NCI-H1417 treated with DMSO at 0.1 percent for 48 hours (cell line): ENCODE data around the gene CLMN.

Experiments
- DNase-seq: peaks from one replicate; lab custom pipeline; 2025; lab: John Stamatoyannopoulos, UW

The CLMN gene

DNA sequence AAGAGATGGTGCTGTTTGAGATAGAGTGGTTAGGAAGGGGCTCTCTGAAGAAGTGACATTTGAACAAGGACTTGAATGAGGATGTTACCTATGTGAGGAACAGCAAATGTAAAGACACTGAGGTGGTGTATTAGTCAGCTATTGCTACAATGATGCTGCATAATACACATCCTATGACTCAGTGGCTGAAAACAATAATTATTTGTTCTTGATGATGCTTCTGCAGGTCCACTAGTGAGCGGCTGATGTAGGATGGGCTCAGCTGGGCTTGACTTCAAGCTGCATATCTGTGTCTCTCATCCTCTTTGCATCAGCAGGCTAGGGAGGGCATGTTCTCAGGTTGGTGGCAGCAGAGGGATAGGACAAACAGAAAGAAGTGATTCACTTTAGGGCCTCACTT, 21.4 kb upstream of the CLMN start:
- DNase-seq = no peak

- DNase-seq = no peak
These were observed 20.5 kb upstream of the CLMN start for GRCh38 chr14:95340201-95340697.

GRCh38 chr14:95339301-95339865, 19.7 kb upstream of the CLMN start:
- DNase-seq = no peak

DNA sequence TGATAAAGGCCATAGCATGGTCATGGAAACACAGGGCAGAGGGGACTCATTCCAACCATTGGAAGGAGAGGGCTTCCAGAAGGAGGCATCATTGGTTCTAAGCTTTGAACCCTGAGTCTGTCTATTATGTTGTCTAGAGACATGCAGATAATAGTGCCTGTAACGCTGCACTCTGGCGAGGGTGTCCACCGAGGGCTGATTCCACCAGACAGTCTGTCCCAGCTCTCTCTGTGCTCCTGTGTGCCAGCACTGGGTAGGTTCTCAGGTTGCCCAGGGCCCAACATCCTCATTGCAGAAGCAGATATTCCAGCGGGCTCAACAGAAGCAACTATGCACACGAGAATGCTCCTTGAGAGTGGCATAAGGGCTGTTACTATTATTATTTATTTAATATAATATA, 18.7 kb upstream of the CLMN start:
- DNase-seq = no peak

DNA sequence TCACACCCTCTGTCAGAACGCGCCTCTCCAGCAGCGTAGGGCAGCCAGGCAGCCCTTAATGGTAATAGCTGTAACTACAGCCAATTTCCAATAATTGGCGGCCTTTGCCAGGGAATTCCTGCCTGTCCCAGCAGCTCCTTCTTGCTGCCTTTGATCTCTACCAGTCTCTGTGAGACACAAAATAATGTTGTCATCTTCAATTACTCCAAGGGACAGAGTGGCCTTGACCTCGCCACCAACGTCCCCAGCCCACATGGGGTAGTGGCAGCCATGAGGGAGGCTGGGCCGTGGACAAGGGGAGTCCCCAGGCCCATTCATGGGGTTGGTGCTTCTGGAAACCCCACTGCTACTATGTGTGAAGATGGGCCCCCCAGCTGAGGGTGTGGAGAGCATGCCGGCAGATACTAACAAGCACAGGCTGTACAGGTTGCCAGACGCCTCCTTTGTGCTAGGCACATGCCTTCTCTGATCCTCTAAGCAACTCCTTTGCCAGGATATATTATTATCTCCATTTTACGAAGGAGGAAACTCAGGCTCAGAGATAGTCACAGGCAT, 17.4 kb upstream of the CLMN start:
- DNase-seq = no peak

- no peak for DNase-seq
These were observed 16.6 kb upstream of the CLMN start for GRCh38 chr14:95336192-95336760.

DNA sequence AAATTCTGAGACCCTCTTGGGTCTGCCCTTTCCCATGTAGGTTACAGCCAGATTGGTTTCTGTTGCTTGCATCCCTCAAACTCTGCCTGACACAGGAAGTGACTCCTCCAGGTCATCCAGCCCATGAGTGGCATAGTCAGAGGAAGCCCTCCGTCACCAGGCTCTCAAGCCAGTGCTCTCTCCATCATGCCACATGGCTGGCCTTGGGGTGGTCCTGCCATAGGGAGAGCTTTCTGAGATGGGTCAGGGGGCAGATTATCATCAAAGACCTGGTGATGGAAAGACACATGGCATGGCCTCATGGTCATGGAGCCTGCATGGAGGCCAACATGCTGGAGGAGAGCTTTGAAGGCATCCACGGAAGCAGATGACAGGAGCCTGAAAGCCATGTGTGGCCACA, 15.4 kb upstream of the CLMN start:
- DNase-seq = no peak

DNA sequence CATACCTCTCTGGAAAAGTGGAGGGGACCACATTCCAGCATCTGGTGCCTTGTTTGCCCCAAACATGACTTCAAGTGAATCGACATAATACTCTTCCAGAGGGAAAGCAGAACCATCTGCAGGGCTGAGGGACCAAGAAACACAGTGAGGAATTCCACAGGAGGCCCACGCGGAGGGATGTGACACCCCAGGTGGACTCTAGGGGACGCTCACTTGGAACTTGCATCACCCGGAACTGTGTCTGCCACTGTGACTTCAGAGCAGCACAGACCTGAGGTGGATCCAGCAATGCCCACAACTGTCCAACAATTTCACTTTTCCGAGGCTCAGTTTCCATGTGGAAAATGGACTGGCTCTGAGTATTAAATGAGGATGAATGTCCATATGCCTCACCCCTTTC, 14.3 kb upstream of the CLMN start:
- no peak for DNase-seq

DNA sequence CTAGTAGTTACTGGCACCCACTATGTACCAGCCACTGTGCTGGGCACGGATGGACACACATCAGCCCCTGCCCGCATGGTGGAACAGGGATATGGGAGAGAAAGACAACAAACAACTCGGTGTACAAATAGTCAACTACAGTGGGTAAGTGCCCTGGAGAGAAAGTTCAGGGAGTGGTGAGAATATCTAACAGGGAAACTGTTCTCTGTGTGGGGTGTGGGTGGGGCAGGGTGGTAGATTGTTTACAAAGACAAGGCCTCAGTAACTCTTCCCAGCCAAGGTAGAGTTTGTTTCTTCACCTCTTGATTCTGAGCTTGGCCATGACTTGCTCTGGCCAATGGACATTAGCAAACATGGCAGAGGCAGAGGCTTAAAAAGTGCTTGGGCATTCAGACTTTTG, 12.9 kb upstream of the CLMN start:
- no peak for DNase-seq

GRCh38 chr14:95331708-95332408, 12.2 kb upstream of the CLMN start:
- DNase-seq = no peak

DNA sequence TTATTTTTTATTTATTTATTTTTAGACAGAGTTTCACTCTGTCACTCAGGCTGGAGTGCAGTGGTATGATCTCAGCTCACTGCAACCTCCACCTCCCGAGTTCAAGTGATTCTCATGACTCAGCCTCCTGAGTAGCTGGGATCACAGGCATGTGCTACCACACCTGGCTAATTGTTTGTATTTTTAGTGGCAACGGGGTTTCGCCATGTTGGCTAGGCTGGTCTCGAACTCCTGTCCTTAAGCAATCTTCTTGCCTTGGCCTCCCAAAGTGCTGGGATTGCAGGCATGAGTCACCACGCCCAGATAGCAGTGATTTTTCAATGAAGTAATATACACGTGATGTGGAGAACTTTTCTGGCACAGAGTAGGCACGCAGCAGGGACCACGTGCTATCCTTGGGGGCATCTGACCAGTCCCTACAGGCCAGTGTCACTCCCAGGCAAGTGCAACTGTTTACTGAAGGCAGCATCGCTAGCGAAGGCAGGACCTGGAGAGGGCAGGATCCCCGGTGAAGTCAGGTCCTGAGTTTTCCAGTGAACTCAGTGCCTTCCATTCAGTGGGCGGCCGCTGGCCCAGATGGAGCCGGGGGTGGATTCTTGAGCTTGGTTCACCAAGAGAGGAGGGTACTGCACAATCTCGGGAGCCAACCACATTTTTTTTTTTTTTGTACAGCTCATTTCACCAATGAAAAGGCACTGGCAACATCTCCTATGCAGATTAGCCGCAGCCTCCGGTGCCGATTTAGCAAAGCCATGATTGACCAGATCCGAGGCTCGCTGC, 11.1 kb upstream of the CLMN start:
- DNase-seq = no peak

GRCh38 chr14:95329941-95330340, 10.2 kb upstream of the CLMN start:
- no peak for DNase-seq

GRCh38 chr14:95328729-95329503, 9.2 kb upstream of the CLMN start:
- no peak for DNase-seq

DNA sequence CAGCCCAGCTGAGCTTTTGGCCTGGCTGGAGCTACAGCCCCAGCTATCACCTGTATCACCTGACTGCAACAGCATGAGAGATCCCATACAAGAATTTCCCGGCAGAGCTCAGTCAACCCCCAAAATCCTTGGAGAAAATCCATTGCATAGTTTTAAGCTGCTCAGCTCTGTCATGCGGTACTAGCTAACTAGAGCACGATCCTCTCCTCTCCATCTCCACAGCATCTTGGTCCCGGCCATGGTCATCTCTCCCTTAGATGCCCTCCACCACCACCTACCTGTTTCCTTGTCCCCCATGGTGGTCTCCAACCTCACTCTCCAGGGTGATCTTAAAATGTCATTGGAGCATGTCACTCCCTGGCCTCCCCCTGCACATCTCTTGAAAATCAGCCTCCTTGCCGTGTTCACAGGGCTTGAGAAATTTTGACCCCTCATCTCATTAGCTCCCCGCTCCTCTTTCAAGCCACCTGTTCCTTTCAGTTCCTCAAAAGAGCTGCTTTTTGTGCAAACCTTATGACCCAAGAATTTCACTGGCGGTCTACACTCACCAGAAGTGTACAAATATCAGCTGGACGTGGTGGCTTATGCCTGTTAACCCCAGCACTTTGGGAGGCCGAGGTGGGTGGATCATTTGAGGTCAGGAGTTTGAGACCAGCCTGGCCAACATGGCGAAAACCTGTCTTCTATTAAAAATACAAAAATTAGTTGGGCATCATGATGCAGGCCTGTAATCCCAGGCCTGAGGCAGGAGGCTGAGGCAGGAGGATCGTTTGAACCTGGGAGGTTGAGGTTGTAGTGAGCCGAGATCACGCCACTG, 8.1 kb upstream of the CLMN start:
- no peak for DNase-seq

- DNase-seq = no peak
These were observed 7.3 kb upstream of the CLMN start for GRCh38 chr14:95326987-95327386.

GRCh38 chr14:95323917-95324316, 4.2 kb upstream of the CLMN start:
- DNase-seq = no peak

DNA sequence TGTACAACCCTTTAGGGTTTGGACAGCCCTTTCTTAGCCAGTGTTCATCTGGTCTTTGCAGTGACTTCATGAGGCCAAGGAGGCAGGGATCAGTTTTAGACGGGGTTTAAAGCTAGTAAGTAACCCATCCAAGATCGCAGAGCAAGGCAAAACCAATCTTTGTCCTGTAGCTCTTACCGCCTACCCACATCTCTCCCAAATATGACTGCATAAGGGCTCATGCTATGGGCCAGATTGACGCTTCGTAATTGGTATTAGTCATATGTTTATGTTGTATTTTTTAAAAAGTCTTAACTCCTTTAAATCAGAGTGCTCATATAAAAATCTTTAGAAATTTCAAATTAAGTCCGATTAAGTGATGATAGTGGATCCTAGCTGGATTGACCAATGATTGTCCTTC, 3.7 kb upstream of the CLMN start:
- no peak for DNase-seq

- no peak for DNase-seq
These were observed 2.9 kb upstream of the CLMN start for GRCh38 chr14:95322651-95323050.

DNA sequence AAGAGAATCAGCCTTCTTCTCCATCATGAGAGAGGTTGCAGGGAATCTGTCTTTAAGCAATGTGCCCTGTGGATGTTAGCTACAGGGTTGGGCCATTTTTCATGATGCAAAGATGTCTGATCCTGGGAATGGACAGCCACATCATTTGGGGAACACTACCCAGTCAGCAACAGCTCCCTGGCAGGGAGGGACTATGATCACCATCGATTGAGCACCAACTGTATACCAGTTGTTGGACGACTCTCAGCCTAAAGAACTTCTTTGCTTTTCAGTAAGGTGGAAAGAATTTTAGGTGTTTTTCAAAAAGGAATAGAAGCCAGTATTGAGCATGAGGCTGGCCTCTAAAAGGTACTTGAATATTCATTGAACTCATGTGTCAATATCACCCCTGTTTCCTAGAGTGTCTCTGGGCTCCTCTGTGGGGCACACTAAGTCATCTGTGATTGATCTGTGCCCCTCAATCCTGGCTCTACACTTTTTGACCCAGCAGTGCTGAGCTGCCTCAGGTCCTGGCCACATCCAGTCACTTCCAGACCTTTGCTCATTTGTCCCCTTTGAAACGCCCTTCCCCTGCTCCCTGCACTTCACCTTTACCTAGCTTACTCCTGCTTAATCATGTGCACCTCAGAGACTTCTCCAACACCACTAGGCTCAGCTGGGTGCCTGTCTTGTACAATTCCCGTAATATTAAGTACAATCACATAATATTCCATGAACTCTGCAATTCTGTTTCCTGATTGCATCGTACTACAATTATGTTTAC, 2.2 kb upstream of the CLMN start:
- DNase-seq = no peak

DNA sequence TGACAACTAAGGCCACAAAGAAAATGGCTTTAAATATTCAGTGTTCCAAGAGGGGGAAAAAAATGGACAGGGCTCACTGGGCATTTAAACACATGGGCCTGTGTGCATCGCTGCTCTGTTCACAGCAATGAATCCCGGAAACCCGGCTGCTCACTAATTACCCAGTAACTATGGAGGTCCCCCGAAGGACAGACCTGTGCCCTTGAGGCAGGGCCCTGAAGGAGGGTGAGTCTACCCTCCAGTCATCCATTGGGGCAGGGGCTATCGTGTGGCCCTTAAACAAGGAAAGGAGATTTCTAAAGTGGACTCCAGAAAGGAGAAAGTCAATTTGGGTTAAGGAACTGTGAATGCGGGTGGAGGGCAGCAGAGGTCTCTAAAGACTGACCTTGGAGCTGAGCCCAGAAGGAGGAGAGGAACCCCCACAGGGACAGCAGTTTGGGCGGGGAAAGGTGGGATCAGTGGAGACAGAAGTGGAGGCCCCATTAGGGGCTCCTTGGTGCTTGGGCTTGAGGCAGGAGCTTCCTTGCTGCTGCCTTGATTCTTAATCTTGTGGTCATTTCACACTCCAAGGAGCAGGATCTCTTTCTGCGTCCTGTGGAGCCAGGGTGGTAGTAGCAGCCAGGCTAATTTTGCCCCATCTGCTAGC, 1.4 kb upstream of the CLMN start:
- DNase-seq = no peak
